Left forelimb (tissue), 1 donor: ENCODE measurements around the gene PEAR1.

Experiments
- DNase-seq: peaks from one replicate; pipeline ENCODE4 v3.0.0-alpha.2; 2018; ENCODE audit warnings: low spot score

The PEAR1 gene

GRCh38 chr1:156893048-156893953, at the start of gene PEAR1:
Gene PEAR1, plus strand, starts transcription at chr1:156893718. Its CDS starts 10,209 bp downstream, at chr1:156903927.
- peak; percentile 86 for DNase-seq

- DNase-seq = no peak
Measured at GRCh38 chr1:156844102-156844501, 49.4 kb upstream of the PEAR1 start.

GRCh38 chr1:156844638-156845037, 48.9 kb upstream of the PEAR1 start:
- no peak for DNase-seq

- DNase-seq = no peak
Measured at GRCh38 chr1:156845055-156845952, 48.2 kb upstream of the PEAR1 start.

GRCh38 chr1:156845953-156846545, 47.5 kb upstream of the PEAR1 start:
- no peak for DNase-seq

- DNase-seq = no peak
Measured at GRCh38 chr1:156846643-156847042, 46.9 kb upstream of the PEAR1 start.

GRCh38 chr1:156847591-156848460, 45.7 kb upstream of the PEAR1 start:
- DNase-seq = no peak

GRCh38 chr1:156848461-156849150, 44.9 kb upstream of the PEAR1 start:
- no peak for DNase-seq

GRCh38 chr1:156849151-156849496, 44.4 kb upstream of the PEAR1 start:
- no peak for DNase-seq

- no peak for DNase-seq
Measured at GRCh38 chr1:156851779-156852417, 41.6 kb upstream of the PEAR1 start.

GRCh38 chr1:156852418-156852874, 41.1 kb upstream of the PEAR1 start:
- no peak for DNase-seq

GRCh38 chr1:156853761-156854160, 39.8 kb upstream of the PEAR1 start:
- no peak for DNase-seq

- no peak for DNase-seq
Measured at GRCh38 chr1:156854634-156855033, 38.9 kb upstream of the PEAR1 start.

GRCh38 chr1:156856282-156856785, 37.2 kb upstream of the PEAR1 start:
- DNase-seq = no peak

GRCh38 chr1:156857532-156857931, 36.0 kb upstream of the PEAR1 start:
- no peak for DNase-seq

GRCh38 chr1:156858555-156858956, 35.0 kb upstream of the PEAR1 start:
- DNase-seq = no peak

- DNase-seq = no peak
Measured at GRCh38 chr1:156858959-156859522, 34.5 kb upstream of the PEAR1 start, which contains the start of gene INSRR. Gene INSRR, minus strand, starts transcription at chr1:156859117. Its CDS starts 496 bp downstream, at chr1:156858621.

GRCh38 chr1:156859523-156860112, 33.9 kb upstream of the PEAR1 start:
- DNase-seq = no peak

- no peak for DNase-seq
Measured at GRCh38 chr1:156860113-156860627, 33.3 kb upstream of the PEAR1 start.
